HEK293T (cell line): ENCODE data around the gene NUCB1.

Experiments used
- CTCF ChIA-PET: fragments of 350-600 bp; formaldehyde crosslinking; extraction: SDS; loops from one replicate; lab custom pipeline; 2021; ENCODE audit warnings: antibody characterized with exemption, inconsistent platforms; lab: Yijun Ruan, JAX
- POLR2A ChIA-PET: fragments of 350-600 bp; formaldehyde crosslinking; extraction: SDS; loops from one replicate; lab custom pipeline; 2020; ENCODE audit warnings: antibody characterized with exemption, inconsistent platforms; lab: Yijun Ruan, JAX
- DNase-seq: peaks from one replicate; pipeline ENCODE4 v3.0.0; 2012; ENCODE audit warnings: mixed read lengths; ENCODE audit errors: extremely low spot score
- ARNT ChIP-seq: fragments of 450-650 bp; IDR thresholded peaks from 2 replicates; pipeline ENCODE4 v1.6.1; 2017; ENCODE audit warnings: mild to moderate bottlenecking
- BHLHE40 ChIP-seq: fragments of 450-650 bp; IDR thresholded peaks from 2 replicates; pipeline ENCODE4 v1.6.1; 2016; ENCODE audit warnings: mild to moderate bottlenecking, moderate library complexity, borderline replicate concordance
- CTBP1 ChIP-seq: fragments of 450-650 bp; IDR thresholded peaks from 2 replicates; pipeline ENCODE4 v1.6.1; 2016; ENCODE audit warnings: borderline replicate concordance
- ELF4 ChIP-seq: fragments of 450-650 bp; IDR thresholded peaks from 2 replicates; pipeline ENCODE4 v1.6.1; 2017; ENCODE audit warnings: antibody characterized with exemption
- FOXA1 ChIP-seq: fragments of 450-650 bp; IDR thresholded peaks from 2 replicates; pipeline ENCODE4 v1.6.1; 2016; ENCODE audit warnings: mild to moderate bottlenecking
- FOXK2 ChIP-seq: fragments of 450-650 bp; IDR thresholded peaks from 2 replicates; pipeline ENCODE4 v1.6.1; 2016; ENCODE audit warnings: mild to moderate bottlenecking
- FOXM1 ChIP-seq: fragments of 450-650 bp; IDR thresholded peaks from 2 replicates; pipeline ENCODE4 v1.6.1; 2017; ENCODE audit warnings: mild to moderate bottlenecking, borderline replicate concordance
- HDGF ChIP-seq: fragments of 450-650 bp; IDR thresholded peaks from 2 replicates; pipeline ENCODE4 v1.6.1; 2017; ENCODE audit warnings: antibody characterized with exemption, borderline replicate concordance
- L3MBTL2 ChIP-seq: fragments of 450-650 bp; conservative IDR thresholded peaks from 2 replicates; pipeline ENCODE4 v1.6.1; 2016; ENCODE audit warnings: mild to moderate bottlenecking
- LEF1 ChIP-seq: fragments of 450-650 bp; IDR thresholded peaks from 2 replicates; pipeline ENCODE4 v1.6.1; 2017; ENCODE audit warnings: mild to moderate bottlenecking, borderline replicate concordance
- NFRKB ChIP-seq: fragments of 450-650 bp; IDR thresholded peaks from 2 replicates; pipeline ENCODE4 v1.6.1; 2016; ENCODE audit warnings: mild to moderate bottlenecking, moderate library complexity
- PKNOX1 ChIP-seq: fragments of 450-650 bp; IDR thresholded peaks from 2 replicates; pipeline ENCODE4 v1.6.1; 2016
- SP1 ChIP-seq: fragments of 450-650 bp; IDR thresholded peaks from 2 replicates; pipeline ENCODE4 v1.6.1; 2017
- SUZ12 ChIP-seq: fragments of 450-650 bp; IDR thresholded peaks from 2 replicates; pipeline ENCODE4 v1.6.1; 2016; ENCODE audit warnings: mild to moderate bottlenecking
- TARDBP ChIP-seq: fragments of 450-650 bp; IDR thresholded peaks from 2 replicates; pipeline ENCODE4 v1.6.1; 2016
- ZNF384 ChIP-seq: fragments of 450-650 bp; IDR thresholded peaks from 2 replicates; pipeline ENCODE4 v1.6.1; 2016

The NUCB1 gene

DNA sequence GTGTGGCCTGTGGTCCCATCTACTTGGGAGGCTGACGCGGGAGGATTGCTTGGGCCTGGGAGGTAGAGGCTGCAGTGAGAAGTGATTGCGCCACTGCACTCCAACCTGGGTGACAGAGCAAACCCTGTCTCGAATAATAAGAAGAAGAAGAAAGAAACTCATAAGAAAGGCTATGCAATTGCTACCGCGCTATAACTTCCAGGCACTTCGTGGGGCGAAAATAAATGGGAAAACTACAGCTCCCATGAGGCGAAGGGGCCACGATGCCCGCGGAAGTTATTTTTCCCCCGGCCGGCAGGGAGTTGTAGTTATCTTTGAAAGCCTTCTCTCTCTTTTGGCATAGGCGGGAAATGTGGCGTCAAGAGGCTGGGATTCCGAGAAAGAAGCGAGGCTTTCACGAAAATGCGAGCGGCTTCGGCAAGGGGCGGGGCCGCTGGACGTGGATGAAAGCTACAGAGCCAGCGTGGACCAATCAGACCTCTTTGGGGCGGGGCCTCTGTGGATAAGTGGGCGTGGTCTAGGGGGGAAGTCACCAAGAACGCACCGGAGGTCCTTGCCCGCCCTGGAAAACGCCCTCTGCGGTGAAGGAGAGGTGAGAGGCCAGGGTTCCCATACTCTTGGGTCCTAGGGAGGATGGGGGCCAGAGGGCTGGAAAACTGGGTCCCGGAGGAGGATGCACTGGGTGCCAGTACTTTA, at the start of gene NUCB1:
Gene NUCB1, plus strand, starts transcription at position 532 of the 696 bp plus-strand sequence. CDS start 485 bp downstream, outside the sequence.
- POLR2A ChIA-PET, result interaction anchor here (0.8 to 3.2 kb wide), 9 partner anchors 9 to 109 kb away, joined by 3 to 40 read pairs (median 4); partner anchors contain the start of genes FTL and PPP1R15A
- peak; percentile 99 for DNase-seq
- CTCF ChIA-PET, result interaction anchor here (0.9 kb wide), 1 partner anchor 71 kb away, joined by 3 read pairs; no protein-coding TSS in a partner anchor

DNA sequence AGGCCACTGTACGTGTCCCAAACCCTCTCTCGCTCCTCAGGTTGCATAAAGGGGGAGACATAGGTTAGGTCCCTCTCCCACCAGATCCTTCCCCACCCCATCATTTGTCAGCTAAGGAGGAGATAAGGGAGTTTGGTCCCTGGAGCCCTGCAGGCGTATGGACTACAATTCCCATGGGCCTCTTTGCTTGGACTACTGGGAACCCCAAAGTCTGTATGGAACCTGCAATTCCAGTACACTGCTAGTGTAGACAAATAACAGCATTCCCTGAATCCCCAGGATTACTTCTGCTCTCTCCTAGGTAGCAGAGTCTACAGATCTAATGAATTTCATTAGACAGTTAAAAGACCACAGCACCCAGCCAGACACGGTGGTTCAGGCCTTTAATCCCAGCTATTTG, 47.8 kb upstream of the NUCB1 start:
- ChIA-PET CTCF (interaction anchor here (0.6 kb wide), 2 partner anchors 42 to 64 kb away, joined by 3 read pairs; partner anchors contain the start of gene BCAT2), POLR2A (interaction anchor here (0.7 kb wide), 1 partner anchor 20 kb away, joined by 3 read pairs; the partner anchor contains the start of gene PPP1R15A)
- TF ChIP-seq NFRKB, result no peak
- TF ChIP-seq TARDBP, result no peak
- no peak for TF ChIP-seq CTBP1
- no peak for TF ChIP-seq SUZ12
- TF ChIP-seq LEF1, result no peak
- no peak for TF ChIP-seq L3MBTL2
- no peak for TF ChIP-seq FOXM1
- TF ChIP-seq FOXA1, result no peak
- no peak for DNase-seq

More for the DNA sequence above, at the start of gene NUCB1:
- TF ChIP-seq ELF4 (peak; percentile 27; the same call in 1 of the 2 replicates), L3MBTL2 (peak; percentile 78), ZNF384 (no peak), HDGF (peak; percentile 93; the same call in 1 of the 2 replicates)

GRCh38 chr19:48853483-48853882, 46.6 kb upstream of the NUCB1 start:
- CTCF ChIA-PET, result no interaction called here

DNA sequence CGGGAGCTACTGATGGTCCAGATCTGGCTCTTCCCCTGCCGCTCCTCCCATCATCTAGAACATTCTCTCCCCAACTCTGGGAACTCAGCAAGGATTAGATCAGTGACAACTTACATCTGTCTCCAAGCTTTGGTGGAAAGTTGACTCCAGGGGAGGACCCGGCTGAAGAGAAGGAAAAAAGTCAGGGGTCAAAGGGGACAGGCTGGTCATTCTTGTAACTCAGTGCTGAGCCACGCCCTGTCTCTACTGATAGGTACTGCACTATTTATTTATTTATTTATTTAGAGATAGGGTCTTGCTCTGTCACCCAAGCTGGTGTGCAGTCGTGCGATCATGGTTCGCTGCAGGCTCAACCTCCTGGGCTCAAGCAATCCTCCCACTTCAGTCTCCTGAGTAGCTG, 46.0 kb upstream of the NUCB1 start:
- ChIA-PET POLR2A (no interaction called here), CTCF (no interaction called here)
- no peak for DNase-seq
- TF ChIP-seq ELF4 (no peak), LEF1 (no peak), ARNT (no peak), FOXK2 (no peak), L3MBTL2 (no peak), SP1 (no peak), FOXM1 (no peak), CTBP1 (no peak), FOXA1 (no peak), ZNF384 (no peak), SUZ12 (no peak), TARDBP (no peak), HDGF (no peak)

More at GRCh38 chr19:48853483-48853882, 46.6 kb upstream of the NUCB1 start:
- POLR2A ChIA-PET, result interaction anchor here (0.8 kb wide), 1 partner anchor 17 kb away, joined by 3 read pairs; no protein-coding TSS in a partner anchor
- no peak for TF ChIP-seq FOXK2
- TF ChIP-seq SUZ12, result no peak
- no peak for TF ChIP-seq HDGF
- TF ChIP-seq FOXA1, result no peak
- TF ChIP-seq PKNOX1, result no peak
- TF ChIP-seq NFRKB, result no peak
- no peak for TF ChIP-seq LEF1
- no peak for TF ChIP-seq FOXM1
- no peak for TF ChIP-seq CTBP1
- no peak for TF ChIP-seq SP1
- no peak for TF ChIP-seq TARDBP
- TF ChIP-seq ELF4, result no peak
- TF ChIP-seq ZNF384, result no peak
- TF ChIP-seq L3MBTL2, result no peak
- no peak for TF ChIP-seq BHLHE40
- no peak for TF ChIP-seq ARNT
- DNase-seq, result no peak

GRCh38 chr19:48856921-48857320, 43.2 kb upstream of the NUCB1 start:
- ChIA-PET CTCF (interaction anchor here (0.7 kb wide), 1 partner anchor 10 kb away, joined by 5 read pairs; no protein-coding TSS in a partner anchor), POLR2A (interaction anchor here (1.0 to 1.3 kb wide), 2 partner anchors 15 to 118 kb away, joined by 3 to 4 read pairs; partner anchors contain the start of gene PPP1R15A)
- TF ChIP-seq TARDBP (no peak), FOXK2 (no peak), HDGF (no peak), PKNOX1 (no peak), SUZ12 (no peak), BHLHE40 (no peak), L3MBTL2 (no peak), ZNF384 (no peak), FOXA1 (no peak), ELF4 (no peak), SP1 (no peak), ARNT (no peak), CTBP1 (no peak), LEF1 (no peak), FOXM1 (no peak), NFRKB (no peak)
- DNase-seq, result no peak
